HT1080 (cell line): Measurements from ENCODE around the gene BFSP2. TPM values are rescaled to one million over a fixed set of nuclear protein-coding genes. Genes with fewer than 3 reads are reported as not detected.

Experiments
- DNase-seq: peaks from one replicate; pipeline ENCODE4 v3.0.0-alpha.2; 2015; ENCODE audit warnings: low read depth
- total RNA-seq: library from RNA; depleted of rRNA; stranded (reverse); fragments of >200 nt; shearing (Covaris generic); gene quantifications from 2 replicates; pipeline ENCODE4 v1.2.3, GENCODE V29; 2014

BFSP2 gene
- total RNA-seq, 1 experiment from 2014 or later, result not detected

GRCh38 chr3:133414021-133414392, 14.2 kb downstream of the BFSP2 start:
- DNase-seq, result no peak

GRCh38 chr3:133418361-133418760, 18.5 kb downstream of the BFSP2 start:
- DNase-seq, result no peak

- DNase-seq, result no peak
Observed at GRCh38 chr3:133419151-133419909, 19.5 kb downstream of the BFSP2 start.

- peak; percentile 75 for DNase-seq
Observed at GRCh38 chr3:133424937-133425869, 25.3 kb downstream of the BFSP2 start.

- no peak for DNase-seq
Observed at GRCh38 chr3:133425898-133426297, 26.0 kb downstream of the BFSP2 start.

GRCh38 chr3:133426721-133427120, 26.9 kb downstream of the BFSP2 start:
- DNase-seq, result peak; percentile 66

GRCh38 chr3:133428552-133428951, 28.7 kb downstream of the BFSP2 start:
- no peak for DNase-seq

GRCh38 chr3:133429063-133429462, 29.2 kb downstream of the BFSP2 start:
- no peak for DNase-seq

GRCh38 chr3:133439563-133439962, 39.7 kb downstream of the BFSP2 start:
- DNase-seq, result no peak

GRCh38 chr3:133440652-133441051, 40.8 kb downstream of the BFSP2 start:
- no peak for DNase-seq

- DNase-seq, result no peak
Observed at GRCh38 chr3:133441867-133442270, 42.0 kb downstream of the BFSP2 start.

GRCh38 chr3:133442518-133442917, 42.7 kb downstream of the BFSP2 start:
- no peak for DNase-seq

GRCh38 chr3:133443649-133444422, 44.0 kb downstream of the BFSP2 start:
- DNase-seq, result peak; percentile 85

GRCh38 chr3:133444423-133444774, 44.5 kb downstream of the BFSP2 start:
- DNase-seq, result no peak

GRCh38 chr3:133445108-133445507, 45.3 kb downstream of the BFSP2 start:
- no peak for DNase-seq

- DNase-seq, result no peak
Observed at GRCh38 chr3:133447750-133448477, 48.1 kb downstream of the BFSP2 start.

GRCh38 chr3:133448478-133449122, 48.7 kb downstream of the BFSP2 start:
- no peak for DNase-seq

GRCh38 chr3:133451309-133451708, 51.5 kb downstream of the BFSP2 start:
- no peak for DNase-seq

- no peak for DNase-seq
Observed at GRCh38 chr3:133452641-133453319, 52.9 kb downstream of the BFSP2 start.

- DNase-seq, result no peak
Observed at GRCh38 chr3:133453383-133453782, 53.5 kb downstream of the BFSP2 start.
